Common myeloid progenitor, CD34-positive (primary cell): ENCODE data around the gene DHRS12.

Experiments used
- CTCF ChIA-PET: fragments of 350-600 bp; sonication (Branson Sonifier 250); formaldehyde crosslinking; loops from one replicate; lab custom pipeline; 2021; ENCODE audit warnings: antibody characterized with exemption; lab: Charles Lee
- POLR2A ChIA-PET: fragments of 350-600 bp; sonication (Branson Sonifier 250); formaldehyde crosslinking; loops from one replicate; lab custom pipeline; 2021; ENCODE audit warnings: antibody characterized with exemption; lab: Charles Lee
- DNase-seq, 3 donors: peaks; one replicate each; pipeline versions ENCODE4 v3.0.0 to v3.0.0-alpha.2; 2013
- H3K27ac ChIP-seq, 2 experiments: 1 replicate in 1 of 2; 2 replicates in 1 of 2; pipeline ENCODE4 v1.7.0; 2013; ENCODE audit warnings: inconsistent platforms in 2 of 2, low read length in 2 of 2, mild to moderate bottlenecking in 2 of 2, low read depth in 1 of 2, moderate library complexity in 1 of 2; ENCODE audit not compliant: severe bottlenecking in 2 of 2, insufficient read depth in 1 of 2, poor library complexity in 1 of 2
- H3K27me3 ChIP-seq, 5 experiments: replicated peaks in 2 of 5; 1 replicate in 3 of 5; 2 replicates in 2 of 5; pipeline versions ENCODE4 v1.6.1 to v1.7.0; 2013; ENCODE audit warnings: low read length in 4 of 5, mild to moderate bottlenecking in 2 of 5, moderate library complexity in 2 of 5, inconsistent platforms in 1 of 5; ENCODE audit not compliant: insufficient read depth in 5 of 5, control insufficient read depth in 4 of 5
- H3K36me3 ChIP-seq, 4 experiments: 1 replicate in 2 of 4; 2 replicates in 2 of 4; pipeline versions ENCODE4 v1.6.1 to v1.7.0; 2013; ENCODE audit warnings: low read length in 3 of 4, control low read depth in 1 of 4, mild to moderate bottlenecking in 1 of 4; ENCODE audit not compliant: control insufficient read depth in 4 of 4, insufficient read depth in 4 of 4
- H3K4me1 ChIP-seq, 4 experiments: 1 replicate in 3 of 4; 2 replicates in 1 of 4; pipeline versions ENCODE4 v1.6.1 to v1.7.1; 2013; ENCODE audit warnings: low read length in 3 of 4, mild to moderate bottlenecking in 3 of 4, control low read depth in 1 of 4, inconsistent platforms in 1 of 4, moderate library complexity in 1 of 4; ENCODE audit not compliant: control insufficient read depth in 4 of 4, insufficient read depth in 4 of 4; ENCODE audit errors: control extremely low read depth in 1 of 4
- H3K4me3 ChIP-seq, 7 experiments: 1 replicate in 4 of 7; 2 replicates in 3 of 7; pipeline versions ENCODE4 v1.5.1 to v1.7.0; 2013; ENCODE audit warnings: mild to moderate bottlenecking in 7 of 7, low read length in 6 of 7, moderate library complexity in 6 of 7, inconsistent platforms in 2 of 7, low read depth in 2 of 7, control low read depth in 1 of 7; ENCODE audit not compliant: insufficient read depth in 4 of 7, control insufficient read depth in 1 of 7; ENCODE audit errors: extremely low read depth in 1 of 7
- H3K9me3 ChIP-seq, 5 experiments: 1 replicate in 4 of 5; 2 replicates in 1 of 5; pipeline versions ENCODE4 v1.6.1 to v1.7.1; 2013; ENCODE audit warnings: low read length in 4 of 5, mild to moderate bottlenecking in 2 of 5, inconsistent platforms in 1 of 5, low read depth in 1 of 5, moderate library complexity in 1 of 5; ENCODE audit not compliant: control insufficient read depth in 4 of 5, insufficient read depth in 2 of 5; ENCODE audit errors: control extremely low read depth in 1 of 5
- WGBS: methylation state at CpG from one replicate; pipeline ENCODE4 v1.1.5; 2013; ENCODE audit not compliant: insufficient coverage; 5-methylcytosine and 5-hydroxymethylcytosine counted together

The DHRS12 gene

GRCh38 chr13:51742031-51742430 lies 61.9 kb downstream of the DHRS12 start:
- Histone ChIP-seq H3K36me3 (peaks cover 13 to 68% (median 41%) of the 10 kb centered on the region in 4 experiments), H3K27ac (no peak overlapping the region), H3K9me3 (peaks cover 0 to 5% (median 0%) of the 10 kb centered on the region in 5 experiments), H3K4me3 (no peak overlapping the region), H3K4me1 (peaks cover 0 to 4% (median 0%) of the 10 kb centered on the region in 4 experiments), H3K27me3 (no peaks in the 10 kb centered on the region)
- DNase-seq = no peak
- ChIA-PET POLR2A (interaction anchor here (0.5 to 0.6 kb wide), 2 partner anchors 31 to 419 kb away, joined by 3 read pairs; no protein-coding TSS in a partner anchor), CTCF (interaction anchor here (0.6 to 3.6 kb wide), 3 partner anchors 11 to 1734 kb away, joined by 3 to 17 read pairs (median 8); no protein-coding TSS in a partner anchor)
- WGBS = 100% methylated on average over 1 of the region's 2 CpGs

- Histone ChIP-seq H3K9me3 (no peaks in the 10 kb centered on the region), H3K36me3 (peaks cover 8 to 61% (median 37%) of the 10 kb centered on the region in 4 experiments), H3K27me3 (no peaks in the 10 kb centered on the region), H3K27ac (no peak overlapping the region), H3K4me3 (no peak overlapping the region), H3K4me1 (peaks cover 0 to 4% (median 0%) of the 10 kb centered on the region in 4 experiments)
- 100% methylated on average over 5 of the region's 5 CpGs for whole genome bisulfite sequencing
- no peak for DNase-seq
- ChIA-PET CTCF (interaction anchor here (1.0 to 3.6 kb wide), 3 partner anchors 12 to 288 kb away, joined by 3 to 17 read pairs (median 8); partner anchors contain the start of gene INTS6), POLR2A (no interaction called here)
Measured at GRCh38 chr13:51740698-51741097, 63.3 kb downstream of the DHRS12 start.

GRCh38 chr13:51739027-51739764 lies 64.8 kb downstream of the DHRS12 start:
- Histone ChIP-seq H3K36me3 (peaks cover 8 to 59% (median 34%) of the 10 kb centered on the region in 4 experiments), H3K4me1 (peaks cover 0 to 10% (median 0%) of the 10 kb centered on the region in 4 experiments), H3K27ac (no peak overlapping the region), H3K4me3 (no peak overlapping the region), H3K9me3 (no peaks in the 10 kb centered on the region), H3K27me3 (no peaks in the 10 kb centered on the region)
- WGBS = 96% methylated on average over 5 of the region's 6 CpGs
- ChIA-PET CTCF (interaction anchor here (0.6 to 0.9 kb wide), 4 partner anchors 9 to 304 kb away, joined by 3 to 5 read pairs (median 3); no protein-coding TSS in a partner anchor), POLR2A (no interaction called here)
- DNase-seq = no peak

- H3K27ac ChIP-seq = no peak overlapping the region
- WGBS = no CpG with 5 or more reads among the region's 2 CpGs
- ChIA-PET CTCF (no interaction called here), POLR2A (no interaction called here)
- no peaks in the 10 kb centered on the region for H3K9me3 ChIP-seq
- no peak for DNase-seq
- H3K36me3 ChIP-seq = peaks cover 6 to 52% (median 36%) of the 10 kb centered on the region in 4 experiments
- no peak overlapping the region for H3K4me3 ChIP-seq
- peaks cover 0 to 17% (median 0%) of the 10 kb centered on the region in 4 experiments for H3K4me1 ChIP-seq
- no peaks in the 10 kb centered on the region for H3K27me3 ChIP-seq
Measured at GRCh38 chr13:51738226-51738905, 65.6 kb downstream of the DHRS12 start.

- ChIA-PET CTCF (interaction anchor here (0.7 kb wide), 1 partner anchor 14 kb away, joined by 3 read pairs; no protein-coding TSS in a partner anchor), POLR2A (no interaction called here)
- 83% methylated on average over 1 of the region's 3 CpGs for WGBS
- Histone ChIP-seq H3K27ac (no peak overlapping the region), H3K36me3 (peaks cover 6 to 48% (median 33%) of the 10 kb centered on the region in 4 experiments), H3K4me1 (peaks cover 0 to 17% (median 0%) of the 10 kb centered on the region in 4 experiments), H3K9me3 (no peaks in the 10 kb centered on the region), H3K4me3 (no peak overlapping the region), H3K27me3 (no peaks in the 10 kb centered on the region)
- peak in 2 of 3 donors; percentile 13 to 20 for DNase-seq
Measured at GRCh38 chr13:51737609-51738008, 66.4 kb downstream of the DHRS12 start.

GRCh38 chr13:51734786-51735185 lies 69.2 kb downstream of the DHRS12 start:
- Histone ChIP-seq H3K27me3 (no peaks in the 10 kb centered on the region), H3K9me3 (no peaks in the 10 kb centered on the region), H3K4me3 (no peak overlapping the region), H3K4me1 (peaks cover 0 to 17% (median 2%) of the 10 kb centered on the region in 4 experiments), H3K27ac (no peak overlapping the region), H3K36me3 (peaks cover 0 to 34% (median 20%) of the 10 kb centered on the region in 4 experiments)
- ChIA-PET CTCF (no interaction called here), POLR2A (no interaction called here)
- DNase-seq = no peak
- 93% methylated on average over 2 of the region's 2 CpGs for WGBS
